NCI-H187 (cell line): ENCODE results near the gene GNG7.
"Not testable (repeated sequence)": the region's sequence is repeated elsewhere in the genome, so short reads cannot be mapped to it uniquely, and the experiment has no call there.

ENCODE experiments used
- DNase-seq, 2 experiments: peaks; one replicate each; lab custom pipeline; 2025; lab: John Stamatoyannopoulos, UW

The GNG7 gene

DNA sequence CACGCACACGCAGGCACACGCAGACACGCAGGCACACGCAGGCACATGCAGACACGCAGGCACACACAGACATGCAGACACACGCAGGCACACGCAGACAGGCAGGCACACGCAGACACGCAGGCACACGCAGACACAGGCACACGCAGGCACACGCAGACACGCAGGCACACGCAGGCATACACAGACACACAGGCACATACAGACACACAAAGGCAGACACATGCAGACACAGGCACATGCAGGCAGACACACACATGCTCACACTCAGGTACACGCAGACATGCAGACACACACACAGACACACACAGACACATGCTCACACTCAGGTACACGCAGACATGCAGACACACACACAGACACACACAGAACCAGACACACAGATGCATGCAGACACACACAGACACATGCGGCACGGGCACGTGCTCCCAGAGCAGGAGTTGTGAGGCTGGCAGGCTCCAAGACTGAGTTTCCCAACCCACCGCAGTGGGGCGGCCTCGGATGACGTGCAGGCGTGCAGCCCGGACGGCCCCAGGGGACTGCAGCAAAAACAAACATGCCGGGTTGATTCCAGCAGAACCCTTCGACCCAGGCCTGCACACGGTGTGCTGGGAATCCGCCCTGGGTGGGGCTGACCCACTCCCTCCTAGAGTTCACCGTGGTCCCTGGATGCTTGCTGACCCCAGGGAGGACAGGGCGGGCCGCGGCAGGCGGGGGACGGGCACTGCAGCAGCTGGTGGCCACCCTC is 126.6 kb downstream of the GNG7 start:
- no peak for DNase-seq

- DNase-seq, result no peak
These were observed 127.4 kb downstream of the GNG7 start for GRCh38 chr19:2574971-2575630.

GRCh38 chr19:2574478-2574931 is 128.0 kb downstream of the GNG7 start:
- DNase-seq, result no peak

DNA sequence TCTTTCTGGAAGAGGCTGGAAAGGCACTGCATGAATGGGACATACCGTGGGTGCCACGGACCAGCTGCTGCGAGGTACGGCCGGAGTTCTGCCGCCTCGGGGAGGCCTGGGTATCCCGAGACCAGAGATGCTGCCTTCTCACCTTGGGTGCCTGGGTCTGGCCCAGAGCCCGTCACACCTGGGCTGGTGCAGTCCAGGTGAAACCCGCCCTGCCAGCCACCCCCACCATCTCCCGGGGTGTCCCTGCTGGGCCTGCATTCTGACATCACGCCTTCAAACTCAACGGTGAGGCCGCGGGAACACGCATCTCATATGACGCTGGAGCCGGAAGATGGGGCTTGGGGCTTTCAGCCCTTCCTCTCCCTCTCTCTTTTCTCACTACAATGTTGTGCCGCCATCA is 128.6 kb downstream of the GNG7 start:
- DNase-seq, result no peak

DNA sequence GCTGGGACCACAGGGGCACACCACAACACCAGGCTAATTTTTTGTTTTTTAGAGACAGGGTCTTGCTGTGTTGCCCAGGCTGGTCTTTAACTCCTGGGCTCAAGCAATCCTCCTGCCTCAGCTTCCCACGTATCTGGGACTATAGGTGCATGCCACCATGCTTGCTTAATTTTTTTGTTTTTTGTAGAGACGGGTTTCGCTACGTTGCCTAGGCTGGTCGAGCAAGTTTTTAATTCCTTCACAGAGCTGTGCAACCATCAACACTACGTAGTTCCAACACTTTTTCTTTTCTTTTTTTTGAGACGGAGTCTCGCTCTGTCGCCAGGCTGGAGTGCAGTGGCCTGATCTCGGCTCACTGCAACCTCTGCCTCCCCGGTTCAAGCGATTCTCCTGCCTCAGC is 130.3 kb downstream of the GNG7 start:
- not testable (repeated sequence) for DNase-seq

- no peak for DNase-seq
These were observed 132.7 kb downstream of the GNG7 start for GRCh38 chr19:2569596-2570465.

DNA sequence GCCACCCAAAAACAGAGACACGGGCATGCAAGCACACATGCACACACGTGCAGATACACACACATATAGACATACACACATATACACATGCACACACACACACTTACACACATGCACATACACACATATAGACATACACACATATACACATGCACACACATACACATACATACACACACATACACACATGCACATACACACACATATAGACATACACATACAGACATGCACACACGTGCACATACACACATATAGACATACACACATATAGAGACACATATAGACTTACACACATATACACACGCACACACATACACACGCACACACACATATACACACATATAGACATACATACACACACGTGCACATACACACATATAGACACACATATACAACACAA is 134.5 kb downstream of the GNG7 start:
- no peak for DNase-seq

DNA sequence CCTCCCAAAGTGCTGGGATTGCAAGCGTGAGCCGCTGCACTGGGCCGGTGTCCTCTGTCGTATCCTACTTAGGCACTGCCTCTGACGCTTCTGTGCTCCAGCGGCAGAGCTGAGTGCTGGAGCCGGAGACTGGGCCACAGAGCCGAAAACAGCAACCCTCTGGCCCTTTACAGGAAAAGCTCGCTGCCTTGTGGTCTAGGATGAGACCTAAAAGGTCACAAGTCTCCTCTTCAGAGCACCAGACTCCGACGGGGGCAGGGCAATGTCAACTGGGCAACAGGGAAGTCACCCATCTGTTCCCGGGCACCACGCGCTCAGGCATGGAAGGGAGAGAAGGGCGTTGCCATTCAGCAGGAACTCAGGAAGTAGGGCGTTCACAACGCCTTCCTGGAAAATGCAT is 134.9 kb downstream of the GNG7 start:
- no peak for DNase-seq

DNA sequence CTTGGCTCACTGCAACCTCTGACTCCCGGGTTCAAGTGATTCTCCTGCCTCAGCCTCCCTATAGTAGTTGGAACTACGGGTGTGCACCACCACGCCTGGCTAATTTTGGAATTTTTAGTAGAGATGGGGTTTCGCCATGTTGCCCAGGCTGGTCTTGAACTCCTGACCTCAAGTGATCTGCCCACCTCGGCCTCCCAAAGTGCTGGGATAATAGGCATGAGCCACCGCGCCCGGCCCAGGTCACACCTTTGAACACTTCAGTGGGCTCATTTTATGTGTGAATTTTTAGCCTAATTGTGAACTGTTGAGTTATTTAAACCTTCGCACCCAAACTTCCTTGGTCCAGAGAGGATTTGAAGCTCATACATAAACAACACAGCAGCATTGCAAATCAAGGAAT is 138.9 kb downstream of the GNG7 start:
- DNase-seq, result not testable (repeated sequence)

DNA sequence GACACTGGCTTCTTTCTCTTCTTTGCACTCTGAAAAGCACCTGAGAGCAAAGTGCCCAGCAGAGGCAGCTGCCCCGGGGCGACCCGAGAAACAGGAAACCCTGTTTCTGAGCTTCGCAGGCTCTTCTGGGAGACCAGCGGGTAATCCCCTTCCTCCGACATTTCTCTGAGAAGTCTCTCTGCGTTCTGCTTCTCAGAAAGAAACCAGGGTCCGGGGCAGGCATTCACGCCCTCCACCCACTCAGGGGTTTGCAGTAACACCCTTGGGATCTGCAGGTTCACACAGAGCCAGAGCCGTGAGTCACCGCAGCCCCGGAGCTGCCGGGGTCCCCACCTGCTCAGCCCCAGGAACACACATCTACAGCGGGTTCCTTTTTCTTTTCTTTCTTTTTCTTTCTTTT is 140.6 kb downstream of the GNG7 start:
- DNase-seq, result no peak

GRCh38 chr19:2561221-2561620 is 141.3 kb downstream of the GNG7 start:
- no peak for DNase-seq

DNA sequence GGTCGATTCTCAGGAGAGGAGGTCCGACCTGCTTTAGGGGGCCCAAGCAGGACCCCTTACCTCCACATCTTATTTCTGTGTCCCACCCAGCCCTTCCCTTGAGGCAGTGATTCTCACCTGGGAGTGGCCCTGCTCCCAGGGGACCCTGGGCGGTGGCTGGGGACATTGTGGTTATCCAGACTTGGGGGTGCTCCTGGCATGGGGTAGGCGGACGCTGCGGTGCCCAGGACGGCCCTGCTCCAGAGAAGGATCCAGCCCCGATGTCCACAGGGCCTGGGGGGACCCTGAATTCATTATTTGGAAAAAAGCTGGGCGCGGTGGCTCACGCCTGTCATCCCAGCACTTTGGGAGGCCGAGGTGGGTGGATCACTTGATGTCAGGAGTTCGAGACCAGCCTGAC is 142.1 kb downstream of the GNG7 start:
- DNase-seq, result no peak

DNA sequence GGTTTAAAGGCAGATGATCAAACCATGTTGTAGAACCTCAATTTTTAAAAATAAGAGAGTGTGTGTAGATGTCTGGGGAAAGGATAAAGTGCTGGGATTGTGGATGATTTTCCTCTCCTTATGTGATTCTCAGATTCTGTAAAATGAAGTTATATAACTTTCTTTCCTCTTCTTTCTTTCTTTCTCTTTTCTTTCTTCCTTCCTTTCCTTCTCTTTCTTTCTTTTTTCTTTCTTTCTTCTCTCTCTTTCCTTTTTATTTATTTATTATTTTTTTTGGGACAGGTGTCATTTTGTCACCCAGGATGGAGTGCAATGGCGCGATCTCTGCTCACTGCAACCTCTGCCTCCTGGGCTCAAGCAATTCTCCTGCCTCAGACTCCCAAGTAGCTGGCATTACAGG is 144.0 kb downstream of the GNG7 start:
- DNase-seq, result no peak

- not testable (repeated sequence) for DNase-seq
These were observed 144.4 kb downstream of the GNG7 start for GRCh38 chr19:2558131-2558530.

DNA sequence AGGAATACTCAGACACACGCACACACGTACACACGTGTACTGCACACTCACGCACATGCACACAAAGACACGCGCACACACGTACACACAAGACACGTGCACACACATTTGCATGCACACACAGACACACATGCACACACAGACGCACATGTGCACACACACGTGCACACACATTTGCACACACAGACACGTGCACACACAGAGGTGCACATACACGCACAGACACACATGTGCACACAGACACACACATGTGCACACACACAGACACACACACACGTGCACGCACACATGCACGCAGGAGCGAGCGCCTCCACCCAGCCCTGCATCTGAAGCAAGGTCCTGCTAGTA is 145.4 kb downstream of the GNG7 start:
- DNase-seq, result no peak

DNA sequence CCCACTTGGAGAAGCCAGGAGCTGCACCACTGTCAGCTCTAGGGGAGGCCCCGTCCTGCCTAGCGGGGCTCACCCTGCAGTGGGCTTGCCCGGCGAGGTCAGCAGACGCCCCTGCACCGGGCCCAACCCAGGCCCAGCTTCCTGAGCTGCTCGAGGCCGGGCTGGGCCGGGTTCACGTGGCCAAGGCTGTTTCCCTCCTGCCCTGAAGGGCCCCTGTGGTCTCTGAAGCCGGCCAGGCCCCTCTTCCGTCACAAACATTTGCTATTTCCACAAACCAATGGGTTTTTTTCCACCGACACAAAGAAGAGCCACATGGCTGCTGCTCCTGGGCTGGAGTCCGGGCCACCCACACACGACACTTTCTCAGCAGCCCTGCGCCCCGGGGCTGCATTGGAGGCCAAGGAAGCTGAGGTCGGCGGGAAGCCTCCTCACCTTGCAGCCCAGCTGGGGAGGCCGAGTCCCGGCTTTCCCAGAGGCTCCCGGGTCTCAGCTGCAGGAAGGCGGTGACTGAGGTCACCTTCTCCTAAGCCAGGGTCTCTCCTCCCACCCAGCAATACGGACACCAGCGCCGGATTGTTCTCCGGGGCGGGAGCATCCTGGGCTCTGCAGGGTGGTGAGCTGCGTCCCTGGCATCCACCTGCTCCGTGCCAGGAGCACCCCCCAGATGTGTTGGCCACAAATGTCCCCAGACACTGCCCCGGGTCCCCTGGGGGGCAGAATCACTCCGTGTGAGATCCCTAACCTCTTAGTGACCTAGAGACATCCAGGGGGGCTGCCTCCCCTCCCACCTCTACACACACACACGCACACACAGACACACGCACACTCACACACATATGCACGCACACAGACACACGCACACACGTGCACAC is 146.0 kb downstream of the GNG7 start:
- DNase-seq, result no peak

DNA sequence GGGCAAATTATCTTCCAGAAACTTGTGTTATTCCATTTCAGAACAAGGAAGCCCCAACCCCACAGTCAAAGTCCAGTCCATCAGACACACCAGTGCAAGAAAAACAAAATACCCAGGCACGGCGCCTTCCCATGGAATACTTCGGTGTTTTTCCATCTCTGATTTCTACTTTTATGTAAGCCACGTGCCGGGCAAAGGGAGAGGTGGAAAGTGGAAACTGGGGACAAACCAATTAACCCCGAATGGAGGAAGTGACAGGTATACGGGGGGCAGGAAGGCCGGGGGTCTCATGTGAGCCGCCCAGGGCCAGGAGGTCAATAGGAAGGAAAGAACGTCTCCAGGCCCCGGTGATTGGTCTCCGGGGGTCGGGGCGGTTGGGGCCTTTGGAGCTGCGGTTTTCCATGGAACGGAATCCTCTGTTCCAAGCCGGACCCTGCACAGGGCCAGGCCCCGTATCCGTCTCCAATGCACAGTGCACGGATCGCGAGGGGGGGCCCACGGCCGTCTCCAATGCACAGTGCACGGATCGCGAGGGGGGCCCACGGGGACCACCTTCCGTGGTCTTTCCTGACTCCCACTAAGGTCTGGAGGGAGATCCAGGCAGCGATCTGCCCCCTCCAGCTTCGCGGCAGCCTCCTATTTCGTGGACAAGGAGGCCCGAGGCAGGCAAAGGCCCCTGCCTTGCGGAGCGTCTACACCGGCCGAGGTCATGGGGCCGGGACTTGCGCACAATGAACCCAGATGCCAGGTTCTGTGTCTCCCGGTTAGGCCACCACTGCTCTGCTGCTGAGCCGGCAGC is 146.9 kb downstream of the GNG7 start:
- no peak for DNase-seq

- no peak for DNase-seq
These were observed 147.6 kb downstream of the GNG7 start for GRCh38 chr19:2554856-2555255.

- DNase-seq, result no peak
These were observed 149.0 kb downstream of the GNG7 start for GRCh38 chr19:2553510-2553909.

DNA sequence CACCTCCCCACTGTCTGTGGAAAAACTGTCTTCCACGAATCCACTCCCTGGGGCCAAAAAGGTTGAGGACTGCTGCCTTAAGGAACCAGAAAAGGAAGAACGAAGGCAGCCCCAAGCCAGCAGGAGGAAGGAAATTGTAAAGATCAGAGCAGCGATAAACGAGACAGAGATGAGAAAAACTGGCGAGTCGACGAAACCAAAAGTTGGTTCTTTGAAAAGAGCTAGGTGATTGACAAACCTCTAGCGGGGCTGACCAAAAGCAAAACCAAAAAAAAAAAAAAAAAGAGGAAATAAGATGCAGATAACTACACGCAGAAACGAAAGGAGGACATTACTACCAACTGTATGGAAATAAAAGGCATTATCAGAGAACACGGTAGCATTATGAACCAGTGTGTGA is 149.6 kb downstream of the GNG7 start:
- no peak for DNase-seq

DNA sequence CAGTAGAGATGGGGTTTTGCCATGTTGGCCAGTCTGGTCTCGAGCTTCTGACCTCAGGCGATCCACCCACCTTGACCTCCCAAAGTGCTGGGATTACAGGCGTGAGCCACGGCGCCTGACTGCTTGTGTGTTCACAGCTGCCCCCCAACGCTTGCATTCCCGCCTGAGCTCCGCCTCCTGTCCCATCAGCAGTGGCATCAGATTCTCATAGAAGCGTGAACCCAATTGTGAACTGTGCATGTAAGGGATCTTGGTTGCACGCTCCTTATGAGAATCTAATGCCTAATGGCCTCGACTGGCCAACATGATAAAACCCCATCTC is 150.7 kb downstream of the GNG7 start:
- DNase-seq, result no peak
